Measurements from ENCODE around the gene NKX1-1.

DNA sequence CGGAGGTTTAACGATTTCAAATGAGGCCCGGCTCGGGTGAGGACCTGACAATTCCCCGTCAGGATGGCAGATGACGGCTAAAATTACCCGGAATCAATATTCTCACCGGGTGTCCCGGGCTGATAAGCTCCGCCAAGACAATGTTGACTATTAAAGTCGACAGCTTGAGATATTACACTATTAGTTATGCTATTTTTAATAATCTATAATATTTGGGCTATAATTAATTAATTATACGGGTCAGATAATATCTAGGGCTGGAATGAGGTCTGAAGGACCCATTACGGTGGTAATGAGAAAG is 9.4 kb upstream of the NKX1-1 start:
- TF ChIP-seq, protein P1, sequence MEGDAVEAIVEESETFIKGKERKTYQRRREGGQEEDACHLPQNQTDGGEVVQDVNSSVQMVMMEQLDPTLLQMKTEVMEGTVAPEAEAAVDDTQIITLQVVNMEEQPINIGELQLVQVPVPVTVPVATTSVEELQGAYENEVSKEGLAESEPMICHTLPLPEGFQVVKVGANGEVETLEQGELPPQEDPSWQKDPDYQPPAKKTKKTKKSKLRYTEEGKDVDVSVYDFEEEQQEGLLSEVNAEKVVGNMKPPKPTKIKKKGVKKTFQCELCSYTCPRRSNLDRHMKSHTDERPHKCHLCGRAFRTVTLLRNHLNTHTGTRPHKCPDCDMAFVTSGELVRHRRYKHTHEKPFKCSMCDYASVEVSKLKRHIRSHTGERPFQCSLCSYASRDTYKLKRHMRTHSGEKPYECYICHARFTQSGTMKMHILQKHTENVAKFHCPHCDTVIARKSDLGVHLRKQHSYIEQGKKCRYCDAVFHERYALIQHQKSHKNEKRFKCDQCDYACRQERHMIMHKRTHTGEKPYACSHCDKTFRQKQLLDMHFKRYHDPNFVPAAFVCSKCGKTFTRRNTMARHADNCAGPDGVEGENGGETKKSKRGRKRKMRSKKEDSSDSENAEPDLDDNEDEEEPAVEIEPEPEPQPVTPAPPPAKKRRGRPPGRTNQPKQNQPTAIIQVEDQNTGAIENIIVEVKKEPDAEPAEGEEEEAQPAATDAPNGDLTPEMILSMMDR (IDR thresholded peaks at IDR 0.05; ENCODE audit: low read depth, low read length, poor library complexity, severe bottlenecking), result no peak
- no peak for TF ChIP-seq EZH2phosphoT487 (IDR thresholded peaks at IDR 0.05; ENCODE audit: borderline replicate concordance, low read length)
